Pancreas (tissue), 10 donors: ENCODE measurements around the gene MAML3. TPM values are rescaled to one million over a fixed set of nuclear protein-coding genes. Genes with fewer than 3 reads are reported as not detected.
A peak's percentile ranks its signal among the peaks of the same experiment; 100 is the strongest.

ENCODE experiments used
- ATAC-seq, 4 donors: fragments of 200-7000 bp; cut with Tn5 transposase; one replicate each; pipeline versions ENCODE4 v1.8.0 to v1.9.1; 2020; ENCODE audit warnings: mild to moderate bottlenecking in 4 of 4, moderate library complexity in 4 of 4
- DNase-seq, 6 donors: peaks; one replicate each; pipeline ENCODE4 v3.0.0-alpha.2; 2020
- FAIRE-seq: peaks from 2 replicates; lab custom pipeline; 2012; peaks lifted over from hg19 to GRCh38; lab: Jason Lieb, UNC
- H3K27ac ChIP-seq, 4 donors: fragments of 200-600 bp; sonication (generic); 1 replicate in 3 of 4; 2 replicates in 1 of 4; pipeline versions ENCODE4 v1.5.0 to v1.8.0; 2020
- H3K27me3 ChIP-seq, 4 donors: fragments of 200-600 bp; one replicate each; pipeline ENCODE4 v1.8.0; 2021
- H3K36me3 ChIP-seq, 3 donors: fragments of 200-600 bp; sonication (generic) in 1 of 3; one replicate each; pipeline versions ENCODE4 v1.5.0 to v1.8.0; 2020 to 2021
- H3K4me1 ChIP-seq, 3 donors: fragments of 200-600 bp; one replicate each; pipeline ENCODE4 v1.8.0; 2021
- H3K4me3 ChIP-seq, 4 donors: fragments of 200-600 bp; sonication (generic) in 2 of 4; one replicate each; pipeline versions ENCODE4 v1.5.0 to v1.8.0; 2020 to 2021
- H3K9me3 ChIP-seq, 4 donors: fragments of 200-600 bp; one replicate each; pipeline ENCODE4 v1.8.0; 2021
- WGBS, 2 donors: extraction: QIAGEN DNeasy Blood & Tissue Kit; methylation state at CpG; one replicate each; pipeline ENCODE4 v1.1.7; 2013; 5-methylcytosine and 5-hydroxymethylcytosine counted together
- intact Hi-C, 3 donors: fragments of 100-400 bp; cut with DNase I; formaldehyde crosslinking; loops; one replicate each; pipeline versions ENCODE4 v1.11.1 to v1.14.2; 2022
- polyA plus RNA-seq, 2 donors: library from polyadenylated mRNA; stranded (reverse); fragments of 200-250 nt; gene quantifications; one replicate each; pipeline ENCODE4 v1.2.3, GENCODE V29; 2013
- total RNA-seq, 6 donors: library from RNA; stranded (reverse); fragmentation: NEBNext Ultra II Directional in 4 of 6; extraction: Animal tissue kit (Norgen Biotek cat#: 25700) in 4 of 6; gene quantifications; one replicate each; pipeline versions ENCODE4 v1.2.1 to v1.2.4, GENCODE V29; 2021 to 2023
- TF ChIP-seq, protein P1 (sequence below), 4 donors: fragments of 200-600 bp; sonication (generic) in 3 of 4; IDR thresholded peaks; one replicate each; pipeline versions ENCODE4 v1.5.0 to v1.8.0; 2021; ENCODE audit warnings: antibody characterized with exemption in 4 of 4
- donor health status: healthy with polysubstance abuse.
- donor health status: DM: no; HTN: no; CAD: no; lungs with moderate emphysema.
- donor health status: DM: no; HTN: no; CAD: no.
- donor health status: control.
- donor health status: control.
- donor health status: Bipolar disorder and iron deficiency.
- donor health status: DM: yes; HTN: yes; CAD: no.
- donor health status: DM: no; HTN: no; CAD: no.
- donor health status: DM: no; HTN: no; CAD: no.
- donor health status: DM: yes; HTN: yes; CAD: no.

Gene MAML3
- total and polyA plus RNA-seq, 8 donors: 3.8 to 8.9 (median 5.9) TPM

DNA sequence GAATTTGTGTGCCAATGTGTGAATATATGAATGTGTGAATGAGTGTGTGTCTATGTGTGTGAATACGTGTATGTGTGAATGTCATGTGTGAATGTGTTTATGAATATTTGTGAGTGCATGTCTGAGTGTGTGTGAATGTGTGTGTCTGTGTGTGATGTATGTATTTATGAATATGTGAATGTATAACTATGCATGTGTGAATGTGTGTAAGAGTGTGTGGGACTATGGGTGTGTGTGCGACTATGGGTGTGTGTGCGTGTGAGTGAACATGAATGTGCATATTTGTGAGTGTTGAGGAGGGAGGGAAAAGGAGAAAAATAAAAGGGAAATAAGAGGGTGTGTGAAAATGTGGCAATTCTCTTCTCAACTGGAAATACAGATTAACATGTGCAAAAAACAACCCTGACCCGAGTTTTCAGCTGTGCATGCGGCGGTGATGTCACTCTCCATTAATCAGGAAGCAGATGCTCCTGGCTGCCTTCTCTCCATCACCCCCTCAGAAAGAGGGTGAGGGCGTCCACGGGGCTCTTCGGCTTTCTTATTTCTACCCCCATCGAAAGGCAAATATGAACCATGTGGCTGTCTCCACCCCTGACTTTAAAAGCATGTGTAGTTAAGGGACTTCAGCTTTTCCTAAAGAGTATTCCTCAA is 219.8 kb downstream of the MAML3 start:
- no peaks in the 10 kb centered on the region for H3K27me3 ChIP-seq
- no peak overlapping the region for H3K4me3 ChIP-seq
- H3K36me3 ChIP-seq: no peaks in the 10 kb centered on the region
- DNase-seq (no peak), FAIRE-seq (no peak), ATAC-seq (peak in 3 of 4 donors; percentile 24 to 74 (median 29))
- WGBS, 2 donors: 81 to 83% methylated on average over 10 of the region's 10 CpGs
- no peaks in the 10 kb centered on the region for H3K4me1 ChIP-seq
- intact Hi-C loops: no loop called here
- TF ChIP-seq, protein P1, sequence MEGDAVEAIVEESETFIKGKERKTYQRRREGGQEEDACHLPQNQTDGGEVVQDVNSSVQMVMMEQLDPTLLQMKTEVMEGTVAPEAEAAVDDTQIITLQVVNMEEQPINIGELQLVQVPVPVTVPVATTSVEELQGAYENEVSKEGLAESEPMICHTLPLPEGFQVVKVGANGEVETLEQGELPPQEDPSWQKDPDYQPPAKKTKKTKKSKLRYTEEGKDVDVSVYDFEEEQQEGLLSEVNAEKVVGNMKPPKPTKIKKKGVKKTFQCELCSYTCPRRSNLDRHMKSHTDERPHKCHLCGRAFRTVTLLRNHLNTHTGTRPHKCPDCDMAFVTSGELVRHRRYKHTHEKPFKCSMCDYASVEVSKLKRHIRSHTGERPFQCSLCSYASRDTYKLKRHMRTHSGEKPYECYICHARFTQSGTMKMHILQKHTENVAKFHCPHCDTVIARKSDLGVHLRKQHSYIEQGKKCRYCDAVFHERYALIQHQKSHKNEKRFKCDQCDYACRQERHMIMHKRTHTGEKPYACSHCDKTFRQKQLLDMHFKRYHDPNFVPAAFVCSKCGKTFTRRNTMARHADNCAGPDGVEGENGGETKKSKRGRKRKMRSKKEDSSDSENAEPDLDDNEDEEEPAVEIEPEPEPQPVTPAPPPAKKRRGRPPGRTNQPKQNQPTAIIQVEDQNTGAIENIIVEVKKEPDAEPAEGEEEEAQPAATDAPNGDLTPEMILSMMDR (IDR thresholded peaks at IDR 0.05): no peak
- no peaks in the 10 kb centered on the region for H3K9me3 ChIP-seq
- H3K27ac ChIP-seq: no peak overlapping the region

DNA sequence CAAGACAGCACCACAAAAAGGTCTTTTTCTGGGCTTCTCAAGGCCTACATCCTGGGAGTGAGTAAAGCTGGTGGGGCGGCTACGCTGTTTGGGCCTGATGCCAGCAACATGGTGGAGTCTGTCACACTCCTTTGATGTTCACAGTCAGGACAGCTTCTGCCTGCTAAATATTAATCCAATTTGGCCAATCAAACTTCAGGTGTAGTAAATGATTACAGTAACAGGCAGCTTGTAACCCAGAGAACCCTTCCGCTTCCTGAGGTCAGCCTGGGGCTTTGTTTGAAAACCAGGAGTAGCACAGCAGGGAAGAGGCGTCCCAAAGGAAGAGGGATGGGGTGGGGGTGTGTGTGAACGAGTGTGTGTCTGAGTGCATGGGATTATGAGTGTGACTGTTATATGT is 220.4 kb downstream of the MAML3 start:
- DNase-seq: peak; percentile 52 to 80 (median 68)
- peak; percentile 70 to 93 (median 84) for ATAC-seq
- Histone ChIP-seq H3K27me3 (no peaks in the 10 kb centered on the region), H3K4me1 (no peaks in the 10 kb centered on the region), H3K4me3 (no peak overlapping the region), H3K36me3 (no peaks in the 10 kb centered on the region), H3K27ac (peak overlapping the region in 1 of 4 donors; percentile 18), H3K9me3 (no peaks in the 10 kb centered on the region)
- no peak for FAIRE-seq
- TF ChIP-seq, protein P1 (IDR thresholded peaks at IDR 0.05): no peak
- WGBS, 2 donors: 35 to 37% methylated on average over 5 of the region's 5 CpGs
- intact Hi-C loops: no loop called here

DNA sequence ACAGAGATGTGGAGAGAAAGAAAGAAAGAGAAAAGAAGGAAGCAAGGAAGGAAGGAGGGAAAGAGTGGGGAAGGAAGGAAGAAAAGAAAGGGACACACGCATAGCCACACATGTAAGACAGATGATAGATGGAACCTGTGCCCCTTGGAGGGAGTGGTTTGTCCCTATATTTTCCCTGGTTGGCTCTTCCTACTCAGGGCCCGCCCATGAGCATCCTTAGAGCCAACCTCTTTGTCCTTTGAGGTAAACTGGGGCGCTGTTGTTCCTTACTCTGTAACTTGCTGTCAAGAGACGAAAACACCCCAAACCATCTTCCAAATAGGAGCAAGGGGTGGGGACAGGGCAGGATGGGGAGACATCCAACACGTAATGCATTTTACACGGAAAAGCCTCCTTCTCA is 220.9 kb downstream of the MAML3 start:
- FAIRE-seq (no peak), DNase-seq (no peak), ATAC-seq (no peak)
- no peaks in the 10 kb centered on the region for H3K9me3 ChIP-seq
- WGBS, 2 donors: 89 to 94% methylated on average over 6 of the region's 6 CpGs
- no peak overlapping the region for H3K4me3 ChIP-seq
- H3K4me1 ChIP-seq: no peaks in the 10 kb centered on the region
- H3K36me3 ChIP-seq: no peaks in the 10 kb centered on the region
- TF ChIP-seq, protein P1 (IDR thresholded peaks at IDR 0.05): no peak
- H3K27ac ChIP-seq: peak overlapping the region in 1 of 4 donors; percentile 18
- H3K27me3 ChIP-seq: no peaks in the 10 kb centered on the region
- intact Hi-C loops: no loop called here

DNA sequence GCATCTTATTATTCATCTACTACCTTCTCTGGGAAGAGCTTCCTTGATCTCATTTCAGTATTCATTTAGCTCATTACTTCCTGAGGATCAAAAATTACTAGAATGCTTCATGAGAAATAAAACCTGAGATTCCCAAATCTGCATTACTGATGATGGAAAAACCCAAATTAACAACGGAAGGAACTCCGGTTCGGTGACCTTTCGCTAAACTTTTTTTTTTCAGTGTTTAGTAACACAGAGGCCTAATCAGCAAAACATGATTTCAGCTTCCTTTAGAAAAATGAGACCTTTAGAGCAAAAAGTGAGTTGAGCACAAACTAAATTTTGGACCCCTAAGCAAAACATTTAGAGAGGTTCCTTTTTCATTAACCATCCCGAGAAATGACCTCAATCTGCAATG is 229.2 kb downstream of the MAML3 start:
- FAIRE-seq (no peak), DNase-seq (no peak), ATAC-seq (no peak)
- TF ChIP-seq, protein P1 (IDR thresholded peaks at IDR 0.05): no peak
- H3K36me3 ChIP-seq: no peaks in the 10 kb centered on the region
- H3K4me1 ChIP-seq: peaks cover 14 to 30% (median 28%) of the 10 kb centered on the region in 3 donors
- H3K27me3 ChIP-seq: no peaks in the 10 kb centered on the region
- 89 to 90% methylated on average over 5 of the region's 5 CpGs for WGBS, 2 donors
- no peaks in the 10 kb centered on the region for H3K9me3 ChIP-seq
- intact Hi-C loops: no loop called here
- no peak overlapping the region for H3K4me3 ChIP-seq
- H3K27ac ChIP-seq: no peak overlapping the region

- no peaks in the 10 kb centered on the region for H3K27me3 ChIP-seq
- no peak for FAIRE-seq
- intact Hi-C loops: no loop called here
- WGBS, 2 donors: 69 to 75% methylated on average over 6 of the region's 6 CpGs
- peaks cover 14 to 42% (median 40%) of the 10 kb centered on the region in 3 donors for H3K4me1 ChIP-seq
- H3K4me3 ChIP-seq: no peak overlapping the region
- H3K36me3 ChIP-seq: no peaks in the 10 kb centered on the region
- peak in 2 of 6 donors; percentile 29 to 35 for DNase-seq
- H3K27ac ChIP-seq: peak overlapping the region in 2 of 4 donors; percentile 64 to 72
- ATAC-seq: peak; percentile 40 to 49 (median 46)
- TF ChIP-seq, protein P1 (IDR thresholded peaks at IDR 0.05): no peak
- H3K9me3 ChIP-seq: no peaks in the 10 kb centered on the region
Observed at GRCh38 chr4:139922406-139923024, 231.5 kb downstream of the MAML3 start.
